Breast epithelium (tissue), 3 donors: ENCODE data around the gene MON2.

Experiments used
- CTCF ChIP-seq, 3 donors: fragments of 450-650 bp; IDR thresholded peaks; one replicate each; pipeline ENCODE4 v1.5.1; 2016 to 2017; ENCODE audit warnings: antibody characterized with exemption in 3 of 3, mild to moderate bottlenecking in 3 of 3, moderate library complexity in 3 of 3
- POLR2A ChIP-seq: fragments of 450-650 bp; IDR thresholded peaks from one replicate; pipeline ENCODE4 v1.6.1; 2016; ENCODE audit warnings: antibody characterized with exemption, mild to moderate bottlenecking, moderate library complexity

DNA sequence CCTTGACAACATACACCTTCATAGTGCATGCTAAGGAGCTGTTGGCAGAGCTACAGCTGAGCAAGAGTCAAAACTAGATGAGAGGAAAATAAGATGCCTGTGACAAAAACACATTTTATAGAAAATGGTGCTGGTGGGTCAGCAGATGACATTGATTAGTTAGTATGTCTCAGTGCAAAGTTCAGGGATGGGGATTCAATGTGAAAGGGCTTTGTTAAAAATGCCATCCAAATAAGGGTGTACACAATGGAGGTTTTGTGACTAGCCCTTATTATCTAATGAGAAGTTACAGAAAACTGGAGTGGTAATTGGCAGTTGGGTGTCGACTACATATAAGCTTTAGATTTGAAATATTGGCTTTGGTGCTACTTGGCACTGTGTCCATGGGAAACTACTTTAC is 169.0 kb downstream of the MON2 start:
- TF ChIP-seq CTCF (IDR thresholded peaks at IDR 0.05) (no peak), POLR2A (no peak)
